Uterus (tissue), 2 donors: Measurements from ENCODE around the gene TWIST2.

ENCODE experiments used
- CTCF ChIP-seq, 4 experiments: fragments of 200-600 bp in 2 of 4; fragments of 450-650 bp in 2 of 4; sonication (generic) in 2 of 4; IDR thresholded peaks; one replicate each; pipeline ENCODE4 v1.5.1; 2016 to 2019; ENCODE audit warnings: antibody characterized with exemption in 4 of 4, mild to moderate bottlenecking in 2 of 4, moderate library complexity in 1 of 4
- POLR2A ChIP-seq, 2 donors: fragments of 450-650 bp; IDR thresholded peaks; one replicate each; pipeline ENCODE4 v1.6.1; 2016; ENCODE audit warnings: antibody characterized with exemption in 2 of 2, mild to moderate bottlenecking in 1 of 2, moderate library complexity in 1 of 2

- no peak for TF ChIP-seq CTCF (IDR thresholded peaks at IDR 0.05)
- TF ChIP-seq POLR2A (IDR thresholded peaks at IDR 0.05), result no peak
Measured at GRCh38 chr2:238956676-238957075, 108.8 kb downstream of the TWIST2 start.
